Right ventricle myocardium superior (tissue), 1 donor: ENCODE results near the gene TMEM26. TPM values are rescaled to one million over a fixed set of nuclear protein-coding genes. Genes with fewer than 3 reads are reported as not detected.

ENCODE experiments used
- ATAC-seq: fragments of 200-7000 bp; cut with Tn5 transposase; one replicate; pipeline ENCODE4 v1.9.1; 2020; ENCODE audit warnings: mild to moderate bottlenecking; ENCODE audit not compliant: poor library complexity
- DNase-seq: peaks from one replicate; pipeline ENCODE4 v3.0.0-alpha.2; 2020
- intact Hi-C: fragments of 100-400 bp; cut with DNase I; formaldehyde crosslinking; loops from one replicate; pipeline ENCODE4 v1.11.2; 2022
- total RNA-seq: library from RNA; stranded (reverse); fragmentation: NEBNext Ultra II Directional; extraction: Animal tissue kit (Norgen Biotek cat#: 25700); gene quantifications from one replicate; pipeline ENCODE4 v1.2.1, GENCODE V29; 2021
- donor health status: DM: no; HTN: yes; CAD: no; lungs with severe emphysema.

Gene TMEM26
- total RNA-seq, 1 donor from 2014 or later: 0.54 TPM

DNA sequence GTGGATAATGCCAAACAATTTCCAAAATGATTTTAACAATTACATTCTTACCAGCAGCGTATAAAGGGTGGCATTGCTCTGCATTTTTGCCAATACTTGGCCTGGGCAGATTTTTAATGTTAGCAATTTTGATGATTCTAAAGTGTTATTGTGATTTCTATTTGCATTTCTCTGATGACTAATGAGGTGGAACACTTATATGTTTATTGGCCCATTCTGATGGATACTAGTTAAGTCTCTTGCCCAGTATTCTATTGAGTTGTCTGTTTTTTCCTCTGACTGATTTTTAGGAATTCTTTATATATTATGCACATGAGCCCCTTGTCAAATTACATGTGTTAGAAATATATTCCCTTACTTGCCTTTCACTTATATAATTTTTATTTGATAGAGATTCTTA is 86.8 kb downstream of the TMEM26 start:
- ATAC-seq: no peak
- intact Hi-C loops: no loop called here
- no peak for DNase-seq

GRCh38 chr10:61364619-61365018 is 88.6 kb downstream of the TMEM26 start:
- intact Hi-C loops: no loop called here
- no peak for DNase-seq

GRCh38 chr10:61363006-61363405 is 90.2 kb downstream of the TMEM26 start:
- no peak for ATAC-seq
- DNase-seq: no peak
- intact Hi-C loops: no loop called here

More at GRCh38 chr10:61364619-61365018, 88.6 kb downstream of the TMEM26 start:
- ATAC-seq: no peak

- no peak for ATAC-seq
These were observed 93.7 kb downstream of the TMEM26 start for GRCh38 chr10:61359452-61359851.

GRCh38 chr10:61357687-61358086 is 95.5 kb downstream of the TMEM26 start:
- no peak for DNase-seq
- intact Hi-C loops: no loop called here
- no peak for ATAC-seq

More at GRCh38 chr10:61359452-61359851, 93.7 kb downstream of the TMEM26 start:
- DNase-seq: no peak
- intact Hi-C loops: no loop called here

Other genes with a start within 250 kb of the TMEM26 start
- gene CABCOCO1, start 209.5 kb upstream of the TMEM26 start, total RNA-seq: not detected